HL-60 (cell line): ENCODE measurements around the gene ZNF579.
A peak's percentile ranks its signal among the peaks of the same experiment; 100 is the strongest.

Experiments
- DNase-seq, 2 experiments: peaks; one replicate each; pipeline ENCODE4 v3.0.0-alpha.2; 2010 to 2020; ENCODE audit warnings: low read depth in 1 of 2, low spot score in 1 of 2
- H3K27ac ChIP-seq: fragments of 250-450 bp; sonication (Bioruptor Pico); replicated peaks from 2 replicates; pipeline ENCODE4 v1.5.1; 2020; ENCODE audit warnings: mild to moderate bottlenecking, moderate library complexity
- H3K27me3 ChIP-seq: fragments of 250-450 bp; sonication (Bioruptor Pico); 2 replicates; pipeline ENCODE4 v1.5.1; 2021; ENCODE audit warnings: mild to moderate bottlenecking, moderate library complexity; ENCODE audit not compliant: insufficient read depth, poor library complexity, severe bottlenecking
- H3K4me3 ChIP-seq: replicated peaks from 2 replicates; pipeline ENCODE4 v1.5.1; 2011; ENCODE audit warnings: mild to moderate bottlenecking, control low read depth, low read length; ENCODE audit not compliant: insufficient read depth
- CTCF ChIP-seq: IDR thresholded peaks from one replicate; pipeline ENCODE4 v1.5.1; 2011; ENCODE audit warnings: low read length, control low read depth, inconsistent platforms; ENCODE audit not compliant: insufficient read depth
- GABPA ChIP-seq: IDR thresholded peaks from 2 replicates; pipeline ENCODE4 v1.6.1; 2012; ENCODE audit warnings: low read depth
- POLR2AphosphoS5 ChIP-seq: IDR thresholded peaks from 2 replicates; pipeline ENCODE4 v1.6.1; 2012; ENCODE audit warnings: low read depth
- REST ChIP-seq: IDR thresholded peaks from 2 replicates; pipeline ENCODE4 v1.6.1; 2012; ENCODE audit warnings: low read depth; ENCODE audit not compliant: insufficient replicate concordance
- SPI1 ChIP-seq: IDR thresholded peaks from 2 replicates; pipeline ENCODE4 v1.6.1; 2012; ENCODE audit warnings: low read depth, mild to moderate bottlenecking, borderline replicate concordance

ZNF579 gene

GRCh38 chr19:55603581-55604292, 23.1 kb upstream of the ZNF579 start:
- Histone ChIP-seq H3K27ac (peak overlapping the region; percentile 87), H3K4me3 (no peak overlapping the region), H3K27me3 (no peaks in the 10 kb centered on the region)
- no peak for DNase-seq
- TF ChIP-seq REST (no peak), CTCF (no peak), SPI1 (no peak), GABPA (no peak), POLR2AphosphoS5 (no peak)

- Histone ChIP-seq H3K27me3 (no peaks in the 10 kb centered on the region), H3K4me3 (no peak overlapping the region), H3K27ac (no peak overlapping the region)
- DNase-seq, result no peak
- no peak for TF ChIP-seq GABPA
Observed at GRCh38 chr19:55603115-55603514, 22.5 kb upstream of the ZNF579 start.

GRCh38 chr19:55602104-55603001, 21.7 kb upstream of the ZNF579 start:
- no peak overlapping the region for H3K4me3 ChIP-seq
- TF ChIP-seq GABPA (no peak), SPI1 (no peak)
- DNase-seq, result no peak
- H3K27me3 ChIP-seq, result no peaks in the 10 kb centered on the region
- no peak overlapping the region for H3K27ac ChIP-seq

- no peak for DNase-seq
- Histone ChIP-seq H3K4me3 (peak overlapping the region; percentile 65), H3K27me3 (no peaks in the 10 kb centered on the region), H3K27ac (peak overlapping the region; percentile 97)
- TF ChIP-seq REST, result no peak
- TF ChIP-seq CTCF, result no peak
- TF ChIP-seq GABPA, result no peak
- no peak for TF ChIP-seq SPI1
- no peak for TF ChIP-seq POLR2AphosphoS5
Observed at GRCh38 chr19:55601084-55601483, 20.4 kb upstream of the ZNF579 start.
